Measurements from ENCODE around the gene DDX41. TPM values are rescaled to one million over a fixed set of nuclear protein-coding genes. Genes with fewer than 3 reads are reported as not detected.

DDX41 gene
- total RNA-seq, 3 donors from 2014 or later, result 65.3 to 79.2 (median 79.0) TPM

GRCh38 chr5:177479774-177480173 lies 37.0 kb downstream of the DDX41 start:
- intact Hi-C loops (cut with DNase I, micrococcal nuclease), result no loop called here
- no peaks in the 10 kb centered on the region for H3K9me3 ChIP-seq
- ATAC-seq (peak; percentile 5), DNase-seq (peak in 2 of 3 donors; percentile 28 to 43)
- no peaks in the 10 kb centered on the region for H3K36me3 ChIP-seq (ENCODE audit: low read depth)
- H3K4me3 ChIP-seq, result no peak overlapping the region
- TF ChIP-seq, protein P1, sequence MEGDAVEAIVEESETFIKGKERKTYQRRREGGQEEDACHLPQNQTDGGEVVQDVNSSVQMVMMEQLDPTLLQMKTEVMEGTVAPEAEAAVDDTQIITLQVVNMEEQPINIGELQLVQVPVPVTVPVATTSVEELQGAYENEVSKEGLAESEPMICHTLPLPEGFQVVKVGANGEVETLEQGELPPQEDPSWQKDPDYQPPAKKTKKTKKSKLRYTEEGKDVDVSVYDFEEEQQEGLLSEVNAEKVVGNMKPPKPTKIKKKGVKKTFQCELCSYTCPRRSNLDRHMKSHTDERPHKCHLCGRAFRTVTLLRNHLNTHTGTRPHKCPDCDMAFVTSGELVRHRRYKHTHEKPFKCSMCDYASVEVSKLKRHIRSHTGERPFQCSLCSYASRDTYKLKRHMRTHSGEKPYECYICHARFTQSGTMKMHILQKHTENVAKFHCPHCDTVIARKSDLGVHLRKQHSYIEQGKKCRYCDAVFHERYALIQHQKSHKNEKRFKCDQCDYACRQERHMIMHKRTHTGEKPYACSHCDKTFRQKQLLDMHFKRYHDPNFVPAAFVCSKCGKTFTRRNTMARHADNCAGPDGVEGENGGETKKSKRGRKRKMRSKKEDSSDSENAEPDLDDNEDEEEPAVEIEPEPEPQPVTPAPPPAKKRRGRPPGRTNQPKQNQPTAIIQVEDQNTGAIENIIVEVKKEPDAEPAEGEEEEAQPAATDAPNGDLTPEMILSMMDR (IDR thresholded peaks at IDR 0.05), result no peak
- peaks cover 3% of the 10 kb centered on the region for H3K4me1 ChIP-seq (ENCODE audit: low read depth)

GRCh38 chr5:177478711-177479646 lies 37.8 kb downstream of the DDX41 start:
- DNase-seq, result peak; percentile 59 to 73 (median 61)
- Histone ChIP-seq H3K9me3 (no peaks in the 10 kb centered on the region), H3K4me3 (no peak overlapping the region), H3K4me1 (ENCODE audit: low read depth) (peaks cover 3% of the 10 kb centered on the region), H3K36me3 (ENCODE audit: low read depth) (no peaks in the 10 kb centered on the region)
- ATAC-seq, result peak; percentile 53
- TF ChIP-seq, protein P1 (IDR thresholded peaks at IDR 0.05), result no peak
- intact Hi-C loops (cut with DNase I, micrococcal nuclease), result no loop called here

DNA sequence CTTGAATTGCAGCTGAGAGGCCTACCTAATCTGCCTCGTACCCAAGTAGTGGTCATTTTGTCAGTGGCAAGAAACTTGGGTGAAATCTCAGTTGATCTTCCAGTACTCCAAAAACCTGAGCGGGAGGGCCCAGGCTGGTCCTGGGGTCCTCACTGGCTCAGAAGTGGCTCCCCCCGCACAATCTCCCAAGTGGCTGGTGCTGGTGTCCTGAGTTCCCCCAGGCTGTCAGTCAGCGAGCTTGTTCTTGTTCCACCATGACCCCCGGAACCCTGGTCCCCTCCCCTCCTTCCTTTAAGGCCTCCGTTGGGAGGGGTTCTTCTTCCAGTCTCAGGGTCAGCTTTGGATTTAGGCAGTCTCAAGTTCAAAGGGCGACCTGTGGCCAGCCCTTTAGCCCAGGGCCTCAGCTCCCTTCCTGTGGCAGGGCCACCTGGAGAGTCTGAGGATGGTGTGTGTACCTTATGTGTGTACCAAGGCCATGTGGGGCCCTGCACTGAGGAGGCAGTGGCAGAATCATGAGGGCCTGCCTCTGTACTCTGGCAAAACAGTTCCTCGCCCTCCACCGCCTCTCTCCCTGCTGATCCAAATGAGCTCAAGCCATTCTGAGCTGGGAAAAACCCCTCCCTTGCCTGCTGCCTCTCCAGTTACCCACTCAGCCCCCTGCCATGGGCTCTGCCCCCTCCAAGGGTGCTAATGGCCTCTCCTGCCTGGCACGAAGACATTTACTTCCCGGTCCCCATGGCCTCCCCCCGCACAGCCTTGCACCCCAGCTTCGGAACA lies 38.9 kb downstream of the DDX41 start:
- Histone ChIP-seq H3K36me3 (ENCODE audit: low read depth) (no peaks in the 10 kb centered on the region), H3K4me3 (no peak overlapping the region), H3K4me1 (ENCODE audit: low read depth) (peaks cover 3% of the 10 kb centered on the region), H3K9me3 (no peaks in the 10 kb centered on the region)
- TF ChIP-seq, protein P1 (IDR thresholded peaks at IDR 0.05), result no peak
- DNase-seq, result no peak
- no peak for ATAC-seq
- intact Hi-C loops (cut with DNase I, micrococcal nuclease), result no loop called here

- peak in 2 of 3 donors; percentile 44 to 54 for DNase-seq
- no peak overlapping the region for H3K4me3 ChIP-seq
- H3K36me3 ChIP-seq (ENCODE audit: low read depth), result no peaks in the 10 kb centered on the region
- H3K4me1 ChIP-seq (ENCODE audit: low read depth), result peaks cover 12% of the 10 kb centered on the region
- TF ChIP-seq, protein P1 (IDR thresholded peaks at IDR 0.05), result no peak
- no peaks in the 10 kb centered on the region for H3K9me3 ChIP-seq
- no peak for ATAC-seq
- intact Hi-C loops (cut with DNase I, micrococcal nuclease), result no loop called here
Measured at GRCh38 chr5:177476531-177477233, 40.1 kb downstream of the DDX41 start.
